Ecto neural progenitor cell (in vitro differentiated cells): Measurements from ENCODE around the gene UGT1A9.

Experiments
- DNase-seq: peaks from one replicate; pipeline ENCODE4 v3.0.0-alpha.2; 2018; ENCODE audit warnings: low spot score

UGT1A9 gene

GRCh38 chr2:233796254-233796653, 124.6 kb downstream of the UGT1A9 start:
- DNase-seq, result peak; percentile 27

GRCh38 chr2:233798335-233799086, 126.8 kb downstream of the UGT1A9 start:
- peak; percentile 22 for DNase-seq

GRCh38 chr2:233799087-233799665, 127.5 kb downstream of the UGT1A9 start:
- peak; percentile 22 for DNase-seq

- peak; percentile 20 for DNase-seq
Measured at GRCh38 chr2:233799716-233800115, 128.0 kb downstream of the UGT1A9 start.

GRCh38 chr2:233800208-233800607, 128.5 kb downstream of the UGT1A9 start:
- DNase-seq, result peak; percentile 14

GRCh38 chr2:233801357-233802131, 129.8 kb downstream of the UGT1A9 start:
- DNase-seq, result no peak

GRCh38 chr2:233802132-233802815, 130.6 kb downstream of the UGT1A9 start:
- no peak for DNase-seq

GRCh38 chr2:233803292-233803911, 131.7 kb downstream of the UGT1A9 start:
- DNase-seq, result no peak

GRCh38 chr2:233803994-233804393, 132.3 kb downstream of the UGT1A9 start:
- no peak for DNase-seq

GRCh38 chr2:233807215-233807865, 135.6 kb downstream of the UGT1A9 start:
- peak; percentile 31 for DNase-seq

- peak; percentile 29 for DNase-seq
Measured at GRCh38 chr2:233807966-233808935, 136.6 kb downstream of the UGT1A9 start.

- peak; percentile 20 for DNase-seq
Measured at GRCh38 chr2:233810385-233810784, 138.7 kb downstream of the UGT1A9 start.

GRCh38 chr2:233811087-233811486, 139.4 kb downstream of the UGT1A9 start:
- DNase-seq, result peak; percentile 33

GRCh38 chr2:233811732-233812131, 140.0 kb downstream of the UGT1A9 start:
- DNase-seq, result peak; percentile 20

- no peak for DNase-seq
Measured at GRCh38 chr2:233813236-233814055, 141.7 kb downstream of the UGT1A9 start.

- DNase-seq, result no peak
Measured at GRCh38 chr2:233814056-233814835, 142.5 kb downstream of the UGT1A9 start.

GRCh38 chr2:233815861-233816260, 144.2 kb downstream of the UGT1A9 start:
- DNase-seq, result no peak

- DNase-seq, result no peak
Measured at GRCh38 chr2:233816334-233816733, 144.6 kb downstream of the UGT1A9 start.
